PC-9 (cell line): Measurements from ENCODE around the gene PLEKHH1. TPM values are rescaled to one million over a fixed set of nuclear protein-coding genes. Genes with fewer than 3 reads are reported as not detected.
A peak's percentile ranks its signal among the peaks of the same experiment; 100 is the strongest.

Experiments used
- BruUV-seq: library from RNA; stranded (reverse); fragments of 400-500 nt; replicated peaks from 2 replicates; lab custom pipeline; 2021; lab: Mats Ljungman, UMichigan
- CTCF ChIA-PET: fragments of 300-600 bp; sonication (Branson Sonifier 250); formaldehyde crosslinking; loops from one replicate; lab custom pipeline; 2022; ENCODE audit warnings: antibody characterized with exemption; lab: Charles Lee
- POLR2A ChIA-PET: fragments of 300-600 bp; sonication (Branson Sonifier 250); formaldehyde crosslinking; loops from one replicate; lab custom pipeline; 2022; ENCODE audit warnings: antibody characterized with exemption; ENCODE audit not compliant: unreplicated experiment; lab: Charles Lee
- DNase-seq, 2 experiments: peaks; one replicate each; pipeline versions ENCODE4 v3.0.0 to v3.0.0-alpha.2; 2015 to 2022; ENCODE audit warnings: mixed read lengths in 1 of 2
- H2AFZ ChIP-seq: fragments of 200-600 bp; sonication (generic); 2 replicates; pipeline ENCODE4 v1.8.1; 2017; ENCODE audit warnings: antibody characterized with exemption
- H3F3A ChIP-seq: fragments of 200-600 bp; sonication (generic); 2 replicates; pipeline ENCODE4 v1.8.1; 2017; ENCODE audit warnings: antibody characterized with exemption, mild to moderate bottlenecking, low read depth; ENCODE audit not compliant: insufficient read depth
- H3K27ac ChIP-seq: fragments of 200-600 bp; sonication (generic); 2 replicates; pipeline ENCODE4 v1.6.1; 2016; ENCODE audit warnings: mixed run types
- H3K27me3 ChIP-seq: fragments of 200-600 bp; sonication (generic); 2 replicates; pipeline ENCODE4 v1.6.1; 2016; ENCODE audit warnings: low read depth, mixed run types; ENCODE audit not compliant: insufficient read depth
- H3K36me3 ChIP-seq: fragments of 200-600 bp; sonication (generic); 2 replicates; pipeline ENCODE4 v1.6.1; 2016; ENCODE audit warnings: low read depth, mixed run types
- H3K4me1 ChIP-seq: fragments of 200-600 bp; sonication (generic); replicated peaks from 2 replicates; pipeline ENCODE4 v1.6.1; 2016; ENCODE audit warnings: mixed run types; ENCODE audit not compliant: insufficient read depth
- H3K4me2 ChIP-seq: fragments of 200-600 bp; sonication (generic); 2 replicates; pipeline ENCODE4 v1.6.1; 2017; ENCODE audit warnings: mixed run types
- H3K4me3 ChIP-seq: fragments of 200-600 bp; sonication (generic); 2 replicates; pipeline ENCODE4 v1.6.1; 2016; ENCODE audit warnings: mixed run types
- H3K79me2 ChIP-seq: fragments of 200-600 bp; sonication (generic); 2 replicates; pipeline ENCODE4 v1.6.1; 2017; ENCODE audit warnings: low read depth, mixed run types
- H3K9me2 ChIP-seq: fragments of 200-600 bp; sonication (generic); 2 replicates; pipeline ENCODE4 v1.8.1; 2017; ENCODE audit warnings: mild to moderate bottlenecking; ENCODE audit not compliant: insufficient read depth
- H3K9me3 ChIP-seq: fragments of 200-600 bp; sonication (generic); 2 replicates; pipeline ENCODE4 v1.8.1; 2016; ENCODE audit warnings: low read depth; ENCODE audit not compliant: insufficient read depth
- H4K20me1 ChIP-seq: fragments of 200-600 bp; sonication (generic); 2 replicates; pipeline ENCODE4 v1.8.1; 2017; ENCODE audit not compliant: insufficient read depth
- EZH2 ChIP-seq: fragments of 200-600 bp; sonication (generic); IDR thresholded peaks from 2 replicates; pipeline ENCODE4 v1.8.0; 2017; ENCODE audit warnings: antibody characterized with exemption, low read depth
- intact Hi-C: fragments of 100-400 bp; cut with micrococcal nuclease; formaldehyde crosslinking; loops from one replicate; pipeline ENCODE4 v1.10.0; 2022; ENCODE audit not compliant: unreplicated experiment
- total RNA-seq: library from RNA; stranded (reverse); gene quantifications from 2 replicates; pipeline ENCODE4 v1.2.3, GENCODE V29; 2021
- TF ChIP-seq, protein P1 (sequence below): fragments of 200-600 bp; sonication (generic); conservative IDR thresholded peaks from 2 replicates; pipeline ENCODE4 v1.6.1; 2017; ENCODE audit warnings: mixed run types, antibody characterized with exemption, mild to moderate bottlenecking, moderate library complexity

PLEKHH1 gene
- total RNA-seq, 1 experiment from 2014 or later, result 13.6 TPM

DNA sequence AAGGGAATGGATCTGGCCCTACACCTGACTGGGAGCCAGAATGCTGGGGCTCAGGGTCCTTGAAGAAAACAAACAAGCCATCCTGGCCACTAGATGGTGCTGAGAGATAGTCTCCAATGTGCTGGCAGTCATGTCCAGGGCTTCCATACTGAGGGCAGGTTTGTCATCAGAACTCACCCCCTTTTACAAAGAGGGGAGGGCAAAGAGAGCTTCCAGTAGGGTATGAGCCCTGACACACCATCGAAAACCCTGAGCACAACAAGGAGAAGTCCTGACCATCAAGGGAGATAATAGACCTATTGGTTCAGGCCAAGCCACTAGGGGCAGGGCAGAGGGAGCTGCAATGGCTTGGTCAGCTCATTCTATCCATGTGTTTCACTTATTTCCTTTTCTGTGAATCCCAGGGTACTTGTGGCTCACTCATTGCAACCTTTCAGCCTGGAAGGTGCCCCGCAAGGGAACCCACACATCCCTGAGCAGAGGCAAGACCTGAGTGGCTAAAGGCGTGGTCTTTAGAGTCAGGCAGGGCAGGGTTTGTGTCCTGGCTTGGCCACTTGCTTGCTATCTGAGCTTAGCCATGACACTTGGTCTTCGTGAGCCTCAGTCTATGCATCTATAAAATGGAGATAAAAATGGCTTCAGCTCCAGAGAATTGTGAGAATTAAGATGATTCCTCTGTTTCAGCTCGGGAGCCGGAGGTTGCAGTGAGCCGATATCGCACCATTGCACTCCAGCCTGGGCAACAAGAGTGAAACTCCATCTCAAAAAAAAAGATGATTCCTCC lies 6.2 kb upstream of the PLEKHH1 start:
- intact Hi-C loops, result loop anchor here (1.0 to 2.0 kb wide), 4 partner anchors 44 to 178 kb away; no protein-coding TSS in a partner anchor

DNA sequence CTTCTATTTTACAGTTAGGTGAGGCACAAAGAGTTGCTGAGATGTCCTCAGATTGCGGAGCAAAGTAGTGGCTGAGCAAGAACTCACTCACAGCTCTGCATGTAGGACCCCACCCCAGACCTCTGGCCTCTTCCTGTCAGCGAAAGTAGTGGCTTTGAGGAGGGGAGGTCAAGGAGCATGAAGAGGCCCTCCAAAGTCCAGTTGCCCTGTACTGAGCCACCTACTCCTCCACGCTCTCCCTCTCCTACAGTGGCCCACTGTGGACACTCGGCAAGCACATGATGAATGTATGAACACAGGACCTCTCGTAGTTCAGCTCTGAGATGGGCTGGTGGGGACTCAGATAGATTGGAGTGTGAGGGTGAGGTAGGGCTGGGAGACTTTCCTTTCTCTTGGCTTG lies 5.3 kb upstream of the PLEKHH1 start:
- POLR2A ChIA-PET, result no interaction called here

More for the DNA sequence above, 6.2 kb upstream of the PLEKHH1 start:
- Histone ChIP-seq H3K9me3 (no peaks in the 10 kb centered on the region), H3K4me3 (no peak overlapping the region), H2AFZ (no peak overlapping the region), H3K27me3 (peaks cover 17% of the 10 kb centered on the region; the same call in 1 of the 2 replicates), H4K20me1 (no peaks in the 10 kb centered on the region), H3K4me2 (0 out of 2 replicates have a peak overlapping the region, but pooled peaks have one; percentile 2), H3K79me2 (no peaks in the 10 kb centered on the region), H3K9me2 (no peaks in the 10 kb centered on the region), H3K27ac (no peak overlapping the region), H3K4me1 (no peaks in the 10 kb centered on the region), H3K36me3 (no peaks in the 10 kb centered on the region), H3F3A (peaks cover under 1% of the 10 kb centered on the region; the same call in 1 of the 2 replicates)
- POLR2A ChIA-PET, result interaction anchor here (0.6 kb wide), 1 partner anchor 1154 kb away, joined by 5 read pairs; no protein-coding TSS in a partner anchor
- no TSS peak for BruUV-seq
- TF ChIP-seq, protein P1, sequence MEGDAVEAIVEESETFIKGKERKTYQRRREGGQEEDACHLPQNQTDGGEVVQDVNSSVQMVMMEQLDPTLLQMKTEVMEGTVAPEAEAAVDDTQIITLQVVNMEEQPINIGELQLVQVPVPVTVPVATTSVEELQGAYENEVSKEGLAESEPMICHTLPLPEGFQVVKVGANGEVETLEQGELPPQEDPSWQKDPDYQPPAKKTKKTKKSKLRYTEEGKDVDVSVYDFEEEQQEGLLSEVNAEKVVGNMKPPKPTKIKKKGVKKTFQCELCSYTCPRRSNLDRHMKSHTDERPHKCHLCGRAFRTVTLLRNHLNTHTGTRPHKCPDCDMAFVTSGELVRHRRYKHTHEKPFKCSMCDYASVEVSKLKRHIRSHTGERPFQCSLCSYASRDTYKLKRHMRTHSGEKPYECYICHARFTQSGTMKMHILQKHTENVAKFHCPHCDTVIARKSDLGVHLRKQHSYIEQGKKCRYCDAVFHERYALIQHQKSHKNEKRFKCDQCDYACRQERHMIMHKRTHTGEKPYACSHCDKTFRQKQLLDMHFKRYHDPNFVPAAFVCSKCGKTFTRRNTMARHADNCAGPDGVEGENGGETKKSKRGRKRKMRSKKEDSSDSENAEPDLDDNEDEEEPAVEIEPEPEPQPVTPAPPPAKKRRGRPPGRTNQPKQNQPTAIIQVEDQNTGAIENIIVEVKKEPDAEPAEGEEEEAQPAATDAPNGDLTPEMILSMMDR, result peak; percentile 82
- TF ChIP-seq EZH2, result no peak
- CTCF ChIA-PET, result interaction anchor here (0.6 to 1.6 kb wide), 10 partner anchors 12 to 178 kb away, joined by 3 to 22 read pairs (median 5); no protein-coding TSS in a partner anchor
- DNase-seq, result peak; percentile 43 to 47

DNA sequence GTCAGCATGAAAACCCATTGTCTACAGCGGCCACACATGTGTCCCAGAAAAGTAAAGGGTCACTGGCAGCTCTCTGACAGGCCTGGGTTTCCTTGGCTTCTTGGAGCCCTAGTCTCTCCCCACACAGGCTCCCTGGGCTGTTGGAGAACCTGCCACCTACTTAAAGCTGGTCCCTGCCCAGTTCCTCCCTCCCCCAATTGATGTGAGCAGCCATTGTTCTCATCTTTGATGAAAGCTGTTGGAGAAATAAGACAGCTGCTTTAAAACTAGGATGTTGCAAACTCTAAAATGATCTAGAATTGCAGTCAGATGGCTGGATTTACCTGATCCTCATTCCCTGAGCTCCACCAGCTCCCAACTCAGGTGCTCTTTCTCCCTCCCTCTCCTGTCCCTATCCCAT lies 4.8 kb upstream of the PLEKHH1 start:
- ChIA-PET POLR2A (no interaction called here), CTCF (interaction anchor here (0.5 to 0.9 kb wide), 4 partner anchors 36 to 416 kb away, joined by 3 to 9 read pairs (median 6); no protein-coding TSS in a partner anchor)
- Histone ChIP-seq H3K9me3 (no peaks in the 10 kb centered on the region), H3K27me3 (peaks cover 17% of the 10 kb centered on the region; the same call in 1 of the 2 replicates), H3K27ac (no peak overlapping the region), H3K4me3 (no peak overlapping the region), H3K9me2 (no peaks in the 10 kb centered on the region), H3K4me1 (no peaks in the 10 kb centered on the region), H3K36me3 (no peaks in the 10 kb centered on the region), H4K20me1 (no peaks in the 10 kb centered on the region), H2AFZ (no peak overlapping the region), H3K4me2 (no peak overlapping the region), H3K79me2 (no peaks in the 10 kb centered on the region), H3F3A (peaks cover 7% of the 10 kb centered on the region; the same call in 1 of the 2 replicates)
- no peak for DNase-seq
- intact Hi-C loops, result no loop called here
- no TSS peak for BruUV-seq
- TF ChIP-seq, protein P1, result no peak
- TF ChIP-seq EZH2, result no peak

More for the DNA sequence above, 5.3 kb upstream of the PLEKHH1 start:
- CTCF ChIA-PET, result interaction anchor here (0.6 to 1.6 kb wide), 3 partner anchors 37 to 100 kb away, joined by 3 to 15 read pairs (median 7); no protein-coding TSS in a partner anchor
- H2AFZ ChIP-seq, result no peak overlapping the region
- DNase-seq, result no peak
- TF ChIP-seq EZH2, result no peak
- TF ChIP-seq, protein P1, result no peak
- no peaks in the 10 kb centered on the region for H3K79me2 ChIP-seq
- no peaks in the 10 kb centered on the region for H3K36me3 ChIP-seq
- H3K4me3 ChIP-seq, result no peak overlapping the region
- intact Hi-C loops, result loop anchor here (2.0 kb wide), 2 partner anchors 139 to 177 kb away; no protein-coding TSS in a partner anchor
- H3K27me3 ChIP-seq, result peaks cover 17% of the 10 kb centered on the region; the same call in 1 of the 2 replicates
- no peak overlapping the region for H3K27ac ChIP-seq
- no peaks in the 10 kb centered on the region for H3K4me1 ChIP-seq
- peaks cover 7% of the 10 kb centered on the region; the same call in 1 of the 2 replicates for H3F3A ChIP-seq
- no peaks in the 10 kb centered on the region for H4K20me1 ChIP-seq
- no peak overlapping the region for H3K4me2 ChIP-seq
- H3K9me2 ChIP-seq, result no peaks in the 10 kb centered on the region
- no TSS peak for BruUV-seq
- no peaks in the 10 kb centered on the region for H3K9me3 ChIP-seq
